GM23338 (cell line): ENCODE results near the gene LRRC2. TPM values are rescaled to one million over a fixed set of nuclear protein-coding genes. Genes with fewer than 3 reads are reported as not detected.

Experiments used
- ATAC-seq: fragments of 200-7000 bp; cut with Tn5 transposase; 3 replicates; pipeline ENCODE4 v1.9.1; 2020
- DNase-seq: peaks from one replicate; pipeline ENCODE4 v3.0.0-alpha.2; 2015; ENCODE audit warnings: low spot score
- H2AFZ ChIP-seq: fragments of 200-600 bp; sonication (generic); 2 replicates; pipeline ENCODE4 v1.8.0; 2016; ENCODE audit warnings: antibody characterized with exemption, mild to moderate bottlenecking, moderate library complexity
- H3F3A ChIP-seq: fragments of 200-600 bp; sonication (generic); replicated peaks from 2 replicates; pipeline ENCODE4 v1.8.0; 2017; ENCODE audit warnings: antibody characterized with exemption, mixed run types, low read depth
- H3K27ac ChIP-seq: fragments of 200-600 bp; sonication (generic); 2 replicates; pipeline ENCODE4 v1.6.1; 2016; ENCODE audit warnings: low read depth
- H3K27me3 ChIP-seq: fragments of 200-600 bp; sonication (generic); 2 replicates; pipeline ENCODE4 v1.8.0; 2016; ENCODE audit warnings: mild to moderate bottlenecking, mixed run types, moderate library complexity; ENCODE audit not compliant: insufficient read depth
- H3K36me3 ChIP-seq: fragments of 200-600 bp; sonication (generic); 2 replicates; pipeline ENCODE4 v1.8.0; 2016; ENCODE audit warnings: mild to moderate bottlenecking; ENCODE audit not compliant: insufficient read depth
- H3K4me1 ChIP-seq: fragments of 200-600 bp; sonication (generic); 2 replicates; pipeline ENCODE4 v1.8.0; 2016; ENCODE audit warnings: mild to moderate bottlenecking, moderate library complexity; ENCODE audit not compliant: insufficient read depth
- H3K4me2 ChIP-seq: fragments of 200-600 bp; sonication (generic); 2 replicates; pipeline ENCODE4 v1.7.1; 2017; ENCODE audit warnings: mixed run types
- H3K4me3 ChIP-seq: fragments of 200-600 bp; sonication (generic); 2 replicates; pipeline ENCODE4 v1.6.1; 2016; ENCODE audit warnings: mixed run types
- H3K79me2 ChIP-seq: fragments of 200-600 bp; sonication (generic); replicated peaks from 2 replicates; pipeline ENCODE4 v1.8.0; 2017; ENCODE audit warnings: mild to moderate bottlenecking; ENCODE audit not compliant: insufficient read depth
- H3K9me2 ChIP-seq: fragments of 200-600 bp; sonication (generic); 2 replicates; pipeline ENCODE4 v1.8.0; 2017; ENCODE audit not compliant: insufficient read depth
- H4K20me1 ChIP-seq: fragments of 200-600 bp; sonication (generic); replicated peaks from 2 replicates; pipeline ENCODE4 v1.8.0; 2017; ENCODE audit warnings: mild to moderate bottlenecking; ENCODE audit not compliant: insufficient read depth
- H3K27ac Mint-ChIP-seq: 2 replicates; pipeline ENCODE4 v1.8.0; 2020; ENCODE audit warnings: inconsistent platforms, mild to moderate bottlenecking, moderate library complexity, mixed read lengths
- H3K27me3 Mint-ChIP-seq: 3 replicates; pipeline ENCODE4 v1.8.0; 2022; ENCODE audit warnings: low read depth, mild to moderate bottlenecking, moderate library complexity, mixed read lengths, inconsistent platforms; ENCODE audit not compliant: insufficient read depth, poor library complexity
- H3K36me3 Mint-ChIP-seq: 3 replicates; pipeline ENCODE4 v1.8.0; 2021; ENCODE audit warnings: low read depth, mild to moderate bottlenecking, inconsistent platforms, moderate library complexity, mixed read lengths
- H3K4me1 Mint-ChIP-seq: 3 replicates; pipeline ENCODE4 v1.8.0; 2020; ENCODE audit warnings: mild to moderate bottlenecking, inconsistent platforms, mixed read lengths
- H3K4me3 Mint-ChIP-seq: 3 replicates; pipeline ENCODE4 v1.8.0; 2021; ENCODE audit warnings: moderate library complexity, mild to moderate bottlenecking, inconsistent platforms, mixed read lengths
- H3K9me3 Mint-ChIP-seq: 3 replicates; pipeline ENCODE4 v1.8.0; 2020; ENCODE audit warnings: moderate library complexity, mild to moderate bottlenecking, inconsistent platforms, mixed read lengths
- CREB1 ChIP-seq: fragments of 250-450 bp; sonication (Bioruptor Pico); IDR thresholded peaks from 2 replicates; pipeline ENCODE4 v1.5.0; 2020; ENCODE audit warnings: low read depth, mild to moderate bottlenecking, moderate library complexity
- ETS1 ChIP-seq: IDR thresholded peaks from 2 replicates; pipeline ENCODE4 v1.6.1; 2016; ENCODE audit warnings: antibody characterized with exemption
- EZH2 ChIP-seq: fragments of 200-600 bp; sonication (generic); IDR thresholded peaks from one replicate; pipeline ENCODE4 v1.8.0; 2017; ENCODE audit warnings: antibody characterized with exemption, mild to moderate bottlenecking, low read depth; ENCODE audit not compliant: unreplicated experiment
- EZH2phosphoT487 ChIP-seq: fragments of 200-600 bp; sonication (generic); IDR thresholded peaks from one replicate; pipeline ENCODE4 v1.8.1; 2018; ENCODE audit warnings: antibody characterized with exemption; ENCODE audit not compliant: unreplicated experiment
- JUNB ChIP-seq: IDR thresholded peaks from one replicate; pipeline ENCODE4 v1.6.1; 2016; ENCODE audit warnings: antibody characterized with exemption; ENCODE audit not compliant: unreplicated experiment
- NANOG ChIP-seq: IDR thresholded peaks from 2 replicates; pipeline ENCODE4 v1.6.1; 2016; ENCODE audit warnings: antibody characterized with exemption, borderline replicate concordance
- REST ChIP-seq: IDR thresholded peaks from one replicate; pipeline ENCODE4 v1.6.1; 2018; ENCODE audit warnings: antibody characterized with exemption; ENCODE audit not compliant: unreplicated experiment
- ZNF331 ChIP-seq: fragments of 250-450 bp; sonication (Bioruptor Pico); IDR thresholded peaks from 2 replicates; pipeline ENCODE4 v1.5.0; 2020; ENCODE audit warnings: low read depth, mild to moderate bottlenecking, moderate library complexity
- ZNF462 ChIP-seq: fragments of 250-450 bp; sonication (Bioruptor Pico); IDR thresholded peaks from 2 replicates; pipeline ENCODE4 v1.5.0; 2020; ENCODE audit warnings: mild to moderate bottlenecking, moderate library complexity
- polyA plus RNA-seq: library from polyadenylated mRNA; unstranded; fragments of >200 nt; fragmentation: Nextera tagmentation; extraction: Ambion mirVana; gene quantifications from 2 replicates; pipeline ENCODE4 v1.2.1, GENCODE V29; 2016
- total RNA-seq: library from RNA; depleted of rRNA; stranded (reverse); fragments of >200 nt; shearing (Covaris generic); gene quantifications from 2 replicates; pipeline ENCODE4 v1.2.3, GENCODE V29; 2014

LRRC2 gene
- total and polyA plus RNA-seq, 2 experiments from 2014 or later = 6.5 to 7.1 TPM

- TF ChIP-seq REST (no peak), NANOG (no peak), EZH2phosphoT487 (no peak)
These were observed 28.3 kb downstream of the LRRC2 start (continued) for GRCh38 chr3:46537779-46538178.

GRCh38 chr3:46537316-46537715, 28.8 kb downstream of the LRRC2 start:
- Mint-ChIP-seq H3K4me1 (peaks cover 13% of the 10 kb centered on the region; the same call in 2 of the 3 replicates), H3K36me3 (peaks cover 7% of the 10 kb centered on the region; the same call in 2 of the 3 replicates), H3K27ac (no peak overlapping the region), H3K27me3 (peaks cover 4% of the 10 kb centered on the region), H3K4me3 (no peak overlapping the region), H3K9me3 (no peaks in the 10 kb centered on the region)
- H3F3A ChIP-seq = no peaks in the 10 kb centered on the region
- no peak for ATAC-seq
- no peaks in the 10 kb centered on the region for H4K20me1 ChIP-seq
- H3K27ac ChIP-seq = no peak overlapping the region; the same call in 1 of the 2 replicates
- 0 out of 2 replicates have a peak, but pooled peaks cover 5% of the 10 kb centered on the region for H3K36me3 ChIP-seq
- H2AFZ ChIP-seq = no peak overlapping the region
- H3K4me3 ChIP-seq = no peak overlapping the region
- H3K4me2 ChIP-seq = no peak overlapping the region; the same call in 1 of the 2 replicates
- H3K27me3 ChIP-seq = no peaks in the 10 kb centered on the region
- no peaks in the 10 kb centered on the region for H3K79me2 ChIP-seq
- H3K9me2 ChIP-seq = 0 out of 2 replicates have a peak, but pooled peaks cover 9% of the 10 kb centered on the region
- peaks cover 9% of the 10 kb centered on the region for H3K4me1 ChIP-seq
- DNase-seq = no peak
- TF ChIP-seq ETS1 = no peak
- no peak for TF ChIP-seq NANOG
- no peak for TF ChIP-seq ZNF462
- TF ChIP-seq EZH2phosphoT487 = no peak
- no peak for TF ChIP-seq CREB1 (CRISPR knock-in tag)
- TF ChIP-seq ZNF331 (CRISPR knock-in tag) = no peak
- no peak for TF ChIP-seq REST
- no peak for TF ChIP-seq EZH2
- no peak for TF ChIP-seq JUNB
